GM23248 (cell line): ENCODE results near the gene TMC1. TPM values are rescaled to one million over a fixed set of nuclear protein-coding genes. Genes with fewer than 3 reads are reported as not detected.

ENCODE experiments used
- DNase-seq: peaks from one replicate; pipeline ENCODE4 v3.0.0-alpha.2; 2015
- H2AFZ ChIP-seq: fragments of 200-600 bp; sonication (generic); 2 replicates; pipeline ENCODE4 v1.6.1; 2016; ENCODE audit warnings: antibody characterized with exemption
- H3F3A ChIP-seq: fragments of 200-600 bp; sonication (generic); 2 replicates; pipeline ENCODE4 v1.6.1; 2016; ENCODE audit warnings: mild to moderate bottlenecking, antibody characterized with exemption, mixed run types; ENCODE audit not compliant: insufficient read depth
- H3K27ac ChIP-seq: fragments of 200-600 bp; sonication (generic); 2 replicates; pipeline ENCODE4 v1.5.1; 2016; ENCODE audit warnings: mild to moderate bottlenecking
- H3K27me3 ChIP-seq: fragments of 200-600 bp; sonication (generic); replicated peaks from 2 replicates; pipeline ENCODE4 v1.6.1; 2016; ENCODE audit warnings: mild to moderate bottlenecking; ENCODE audit not compliant: insufficient read depth
- H3K36me3 ChIP-seq: fragments of 200-600 bp; sonication (generic); 2 replicates; pipeline ENCODE4 v1.6.1; 2016; ENCODE audit warnings: low read depth, mild to moderate bottlenecking
- H3K4me1 ChIP-seq: fragments of 200-600 bp; sonication (generic); 2 replicates; pipeline ENCODE4 v1.6.1; 2016; ENCODE audit warnings: mild to moderate bottlenecking; ENCODE audit not compliant: insufficient read depth
- H3K4me2 ChIP-seq: fragments of 200-600 bp; sonication (generic); one replicate; pipeline ENCODE4 v1.6.1; 2016; ENCODE audit warnings: mild to moderate bottlenecking; ENCODE audit not compliant: unreplicated experiment
- H3K4me3 ChIP-seq: fragments of 200-600 bp; sonication (generic); 2 replicates; pipeline ENCODE4 v1.5.1; 2016; ENCODE audit warnings: mild to moderate bottlenecking
- H3K79me2 ChIP-seq: fragments of 200-600 bp; sonication (generic); 2 replicates; pipeline ENCODE4 v1.6.1; 2016; ENCODE audit warnings: mild to moderate bottlenecking; ENCODE audit not compliant: insufficient read depth
- H3K9ac ChIP-seq: fragments of 200-600 bp; sonication (generic); 2 replicates; pipeline ENCODE4 v1.6.1; 2016; ENCODE audit warnings: mild to moderate bottlenecking
- H3K9me2 ChIP-seq: fragments of 200-600 bp; sonication (generic); 2 replicates; pipeline ENCODE4 v1.6.1; 2016; ENCODE audit warnings: mixed run types, mild to moderate bottlenecking, moderate library complexity; ENCODE audit not compliant: insufficient read depth
- H3K9me3 ChIP-seq: fragments of 200-600 bp; sonication (generic); one replicate; pipeline ENCODE4 v1.6.1; 2017; ENCODE audit warnings: low read depth
- H4K20me1 ChIP-seq: fragments of 200-600 bp; sonication (generic); 2 replicates; pipeline ENCODE4 v1.6.0; 2016; ENCODE audit not compliant: insufficient read depth
- EZH2 ChIP-seq: fragments of 200-600 bp; sonication (generic); IDR thresholded peaks from 2 replicates; pipeline ENCODE4 v1.6.1; 2018; ENCODE audit warnings: antibody characterized with exemption, mild to moderate bottlenecking; ENCODE audit not compliant: insufficient read depth, poor library complexity, severe bottlenecking
- EZH2phosphoT487 ChIP-seq: fragments of 200-600 bp; sonication (generic); IDR thresholded peaks from 2 replicates; pipeline ENCODE4 v1.6.1; 2018; ENCODE audit warnings: antibody characterized with exemption, moderate library complexity, mild to moderate bottlenecking, low read depth; ENCODE audit not compliant: insufficient read depth
- WGBS, 2 experiments: methylation state at CpG; one replicate each; pipeline ENCODE4 v1.1.6; 2015 to 2017; ENCODE audit warnings: low lambda C conversion rate in 2 of 2, low coverage in 1 of 2; ENCODE audit errors: missing lambda C conversion rate in 2 of 2; 5-methylcytosine and 5-hydroxymethylcytosine counted together
- in situ Hi-C: fragments of 300-500 bp; cut with MboI; formaldehyde crosslinking; loops from 2 replicates; pipeline ENCODE4 v1.15.0; 2020
- polyA plus RNA-seq: library from polyadenylated mRNA; unstranded; fragments of >200 nt; fragmentation: Nextera tagmentation; extraction: Ambion mirVana; gene quantifications from 2 replicates; pipeline ENCODE4 v1.2.1, GENCODE V29; 2016
- total RNA-seq: library from RNA; depleted of rRNA; stranded (reverse); fragments of >200 nt; shearing (Covaris generic); gene quantifications from 2 replicates; pipeline ENCODE4 v1.2.3, GENCODE V29; 2014

TMC1 gene
- total and polyA plus RNA-seq, 2 experiments from 2014 or later: 0.45 TPM; not detected in 1

GRCh38 chr9:72534931-72535330 lies 13.5 kb downstream of the TMC1 start:
- H3K9me2 ChIP-seq: no peaks in the 10 kb centered on the region
- H2AFZ ChIP-seq: no peak overlapping the region
- H4K20me1 ChIP-seq: no peaks in the 10 kb centered on the region
- in situ Hi-C loops: no loop called here
- H3K36me3 ChIP-seq: no peaks in the 10 kb centered on the region
- TF ChIP-seq EZH2phosphoT487 (no peak), EZH2 (no peak)
- no peaks in the 10 kb centered on the region for H3K4me1 ChIP-seq
- no peaks in the 10 kb centered on the region for H3K9me3 ChIP-seq
- no peak overlapping the region for H3K9ac ChIP-seq
- H3K27ac ChIP-seq: no peak overlapping the region
- DNase-seq: peak; percentile 66
- H3K79me2 ChIP-seq: no peaks in the 10 kb centered on the region
- no peaks in the 10 kb centered on the region for H3K27me3 ChIP-seq
- 64 to 70% methylated on average over 4 of the region's 4 CpGs for WGBS, 2 experiments
- no peak overlapping the region for H3K4me3 ChIP-seq
- no peak overlapping the region for H3K4me2 ChIP-seq
- peaks cover 5% of the 10 kb centered on the region for H3F3A ChIP-seq

- TF ChIP-seq EZH2phosphoT487: no peak
- TF ChIP-seq EZH2: no peak
- Histone ChIP-seq H3K36me3 (no peaks in the 10 kb centered on the region), H3K4me3 (no peak overlapping the region), H3K4me1 (peaks cover 16% of the 10 kb centered on the region), H3K9ac (no peak overlapping the region), H3F3A (peaks cover 20% of the 10 kb centered on the region), H3K79me2 (no peaks in the 10 kb centered on the region), H3K9me3 (no peaks in the 10 kb centered on the region), H2AFZ (no peak overlapping the region), H3K27me3 (no peaks in the 10 kb centered on the region), H4K20me1 (no peaks in the 10 kb centered on the region), H3K4me2 (no peak overlapping the region), H3K27ac (no peak overlapping the region), H3K9me2 (no peaks in the 10 kb centered on the region)
- in situ Hi-C loops: no loop called here
- peak; percentile 25 for DNase-seq
These were observed 15.7 kb downstream of the TMC1 start for GRCh38 chr9:72537011-72537545.

GRCh38 chr9:72537671-72538070 lies 16.3 kb downstream of the TMC1 start:
- Histone ChIP-seq H3K36me3 (no peaks in the 10 kb centered on the region), H4K20me1 (no peaks in the 10 kb centered on the region), H3K27ac (no peak overlapping the region), H3K4me3 (no peak overlapping the region), H3K9ac (no peak overlapping the region), H3K79me2 (no peaks in the 10 kb centered on the region), H3K9me3 (no peaks in the 10 kb centered on the region), H3K4me2 (no peak overlapping the region), H2AFZ (no peak overlapping the region), H3K27me3 (no peaks in the 10 kb centered on the region), H3F3A (peaks cover 21% of the 10 kb centered on the region), H3K4me1 (peaks cover 21% of the 10 kb centered on the region), H3K9me2 (no peaks in the 10 kb centered on the region)
- no peak for TF ChIP-seq EZH2
- no peak for DNase-seq
- WGBS, 2 experiments: 89 to 100% methylated on average over 1 of the region's 1 CpG
- in situ Hi-C loops: no loop called here

GRCh38 chr9:72538921-72539702 lies 17.7 kb downstream of the TMC1 start:
- no peak for TF ChIP-seq EZH2phosphoT487
- TF ChIP-seq EZH2: no peak
- Histone ChIP-seq H3K79me2 (no peaks in the 10 kb centered on the region), H3F3A (peaks cover 28% of the 10 kb centered on the region), H3K36me3 (no peaks in the 10 kb centered on the region), H3K4me3 (no peak overlapping the region), H2AFZ (0 out of 2 replicates have a peak overlapping the region, but pooled peaks have one; percentile 26), H3K27ac (peak overlapping the region; percentile 83), H4K20me1 (no peaks in the 10 kb centered on the region), H3K9ac (no peak overlapping the region), H3K4me2 (no peak overlapping the region), H3K4me1 (peaks cover 29% of the 10 kb centered on the region), H3K9me2 (no peaks in the 10 kb centered on the region), H3K9me3 (no peaks in the 10 kb centered on the region), H3K27me3 (no peaks in the 10 kb centered on the region)
- peak; percentile 39 for DNase-seq
- in situ Hi-C loops: no loop called here
- 92 to 95% methylated on average over 4 of the region's 4 CpGs for WGBS, 2 experiments
